Liver (tissue), 3 donors: Measurements from ENCODE around the gene HCAR2.

ENCODE experiments used
- GABPA ChIP-seq, 2 donors: IDR thresholded peaks in 1 of 2; conservative IDR thresholded peaks in 1 of 2; 2 replicates each; pipeline ENCODE4 v1.6.1; 2016; ENCODE audit warnings: antibody characterized with exemption in 2 of 2, mild to moderate bottlenecking in 1 of 2, moderate library complexity in 1 of 2
- TF ChIP-seq, protein P1 (sequence below): fragments of 150-350 bp; IDR thresholded peaks from 2 replicates; pipeline ENCODE4 v1.5.1; 2017; ENCODE audit warnings: improper control_type of control experiment, low read depth, low read length; ENCODE audit not compliant: missing input control
- TF ChIP-seq, protein P2 (sequence below): IDR thresholded peaks from 2 replicates; pipeline ENCODE4 v1.6.1; 2016; ENCODE audit warnings: antibody characterized with exemption, mild to moderate bottlenecking
- TF ChIP-seq, protein P3 (sequence below): IDR thresholded peaks from 2 replicates; pipeline ENCODE4 v1.6.1; 2016; ENCODE audit warnings: antibody characterized with exemption
- donor health status: healthy.
- donor health status: healthy.

DNA sequence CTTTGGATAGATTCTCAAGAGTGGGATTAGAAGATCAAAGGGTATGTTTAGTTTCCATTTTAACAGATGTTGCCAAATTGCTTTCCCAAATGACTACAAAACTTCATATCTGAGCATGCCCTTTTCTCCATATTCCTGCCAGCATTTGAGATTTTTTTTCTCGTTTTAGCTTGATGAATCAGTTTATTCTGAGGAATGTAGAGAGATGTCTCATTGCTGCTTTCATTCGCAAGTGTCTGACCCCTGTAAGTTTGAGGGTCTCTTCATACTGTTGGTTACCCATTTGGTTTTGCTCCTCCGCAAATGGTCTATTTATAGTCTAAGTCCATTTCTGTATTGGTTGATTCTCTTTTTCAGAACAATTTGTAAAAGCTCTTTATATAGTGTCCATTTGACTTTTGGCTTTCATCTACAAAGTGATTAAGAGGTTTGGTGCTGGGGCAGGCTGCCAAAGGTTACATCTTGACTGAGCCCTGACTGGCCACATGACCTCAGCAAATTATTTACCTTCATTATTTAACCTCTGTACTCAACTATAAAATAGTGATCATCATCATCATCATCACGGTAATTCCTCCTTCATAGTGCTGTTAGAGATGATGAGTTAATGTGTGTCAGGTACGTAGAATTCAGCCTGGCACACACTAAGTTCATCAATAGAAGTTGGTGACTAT lies 33.6 kb downstream of the HCAR2 start:
- TF ChIP-seq, protein P1, sequence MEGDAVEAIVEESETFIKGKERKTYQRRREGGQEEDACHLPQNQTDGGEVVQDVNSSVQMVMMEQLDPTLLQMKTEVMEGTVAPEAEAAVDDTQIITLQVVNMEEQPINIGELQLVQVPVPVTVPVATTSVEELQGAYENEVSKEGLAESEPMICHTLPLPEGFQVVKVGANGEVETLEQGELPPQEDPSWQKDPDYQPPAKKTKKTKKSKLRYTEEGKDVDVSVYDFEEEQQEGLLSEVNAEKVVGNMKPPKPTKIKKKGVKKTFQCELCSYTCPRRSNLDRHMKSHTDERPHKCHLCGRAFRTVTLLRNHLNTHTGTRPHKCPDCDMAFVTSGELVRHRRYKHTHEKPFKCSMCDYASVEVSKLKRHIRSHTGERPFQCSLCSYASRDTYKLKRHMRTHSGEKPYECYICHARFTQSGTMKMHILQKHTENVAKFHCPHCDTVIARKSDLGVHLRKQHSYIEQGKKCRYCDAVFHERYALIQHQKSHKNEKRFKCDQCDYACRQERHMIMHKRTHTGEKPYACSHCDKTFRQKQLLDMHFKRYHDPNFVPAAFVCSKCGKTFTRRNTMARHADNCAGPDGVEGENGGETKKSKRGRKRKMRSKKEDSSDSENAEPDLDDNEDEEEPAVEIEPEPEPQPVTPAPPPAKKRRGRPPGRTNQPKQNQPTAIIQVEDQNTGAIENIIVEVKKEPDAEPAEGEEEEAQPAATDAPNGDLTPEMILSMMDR = no peak
- TF ChIP-seq GABPA (IDR thresholded peaks at IDR 0.05 in 1 of 2, conservative IDR thresholded peaks at IDR 0.05 in 1 of 2) = no peak
- TF ChIP-seq, protein P2, sequence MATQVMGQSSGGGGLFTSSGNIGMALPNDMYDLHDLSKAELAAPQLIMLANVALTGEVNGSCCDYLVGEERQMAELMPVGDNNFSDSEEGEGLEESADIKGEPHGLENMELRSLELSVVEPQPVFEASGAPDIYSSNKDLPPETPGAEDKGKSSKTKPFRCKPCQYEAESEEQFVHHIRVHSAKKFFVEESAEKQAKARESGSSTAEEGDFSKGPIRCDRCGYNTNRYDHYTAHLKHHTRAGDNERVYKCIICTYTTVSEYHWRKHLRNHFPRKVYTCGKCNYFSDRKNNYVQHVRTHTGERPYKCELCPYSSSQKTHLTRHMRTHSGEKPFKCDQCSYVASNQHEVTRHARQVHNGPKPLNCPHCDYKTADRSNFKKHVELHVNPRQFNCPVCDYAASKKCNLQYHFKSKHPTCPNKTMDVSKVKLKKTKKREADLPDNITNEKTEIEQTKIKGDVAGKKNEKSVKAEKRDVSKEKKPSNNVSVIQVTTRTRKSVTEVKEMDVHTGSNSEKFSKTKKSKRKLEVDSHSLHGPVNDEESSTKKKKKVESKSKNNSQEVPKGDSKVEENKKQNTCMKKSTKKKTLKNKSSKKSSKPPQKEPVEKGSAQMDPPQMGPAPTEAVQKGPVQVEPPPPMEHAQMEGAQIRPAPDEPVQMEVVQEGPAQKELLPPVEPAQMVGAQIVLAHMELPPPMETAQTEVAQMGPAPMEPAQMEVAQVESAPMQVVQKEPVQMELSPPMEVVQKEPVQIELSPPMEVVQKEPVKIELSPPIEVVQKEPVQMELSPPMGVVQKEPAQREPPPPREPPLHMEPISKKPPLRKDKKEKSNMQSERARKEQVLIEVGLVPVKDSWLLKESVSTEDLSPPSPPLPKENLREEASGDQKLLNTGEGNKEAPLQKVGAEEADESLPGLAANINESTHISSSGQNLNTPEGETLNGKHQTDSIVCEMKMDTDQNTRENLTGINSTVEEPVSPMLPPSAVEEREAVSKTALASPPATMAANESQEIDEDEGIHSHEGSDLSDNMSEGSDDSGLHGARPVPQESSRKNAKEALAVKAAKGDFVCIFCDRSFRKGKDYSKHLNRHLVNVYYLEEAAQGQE = no peak
- TF ChIP-seq, protein P3, sequence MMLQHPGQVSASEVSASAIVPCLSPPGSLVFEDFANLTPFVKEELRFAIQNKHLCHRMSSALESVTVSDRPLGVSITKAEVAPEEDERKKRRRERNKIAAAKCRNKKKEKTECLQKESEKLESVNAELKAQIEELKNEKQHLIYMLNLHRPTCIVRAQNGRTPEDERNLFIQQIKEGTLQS = no peak
